Stimulated activated naive CD8-positive, alpha-beta T cell treated with anti-CD3 and anti-CD28 coated beads, Interleukin-15, Interleukin-2, amounts not matched to agents 100 ng/mL and 50 ng/mL, for 24 hours (primary cell): ENCODE data around the gene OTULINL.

Experiments used
- H3K27ac Mint-ChIP-seq: one replicate; pipeline ENCODE4 v1.8.0; 2021; ENCODE audit warnings: mild to moderate bottlenecking, mixed read lengths
- H3K27me3 Mint-ChIP-seq: one replicate; pipeline ENCODE4 v1.8.0; 2021; ENCODE audit warnings: mixed read lengths
- H3K36me3 Mint-ChIP-seq: one replicate; pipeline ENCODE4 v1.8.0; 2021; ENCODE audit warnings: low read depth, mixed read lengths
- H3K4me1 Mint-ChIP-seq: one replicate; pipeline ENCODE4 v1.8.0; 2021; ENCODE audit warnings: low read depth, mixed read lengths
- H3K4me3 Mint-ChIP-seq: one replicate; pipeline ENCODE4 v1.8.0; 2021; ENCODE audit warnings: mild to moderate bottlenecking, mixed read lengths
- H3K9me3 Mint-ChIP-seq: one replicate; pipeline ENCODE4 v1.8.0; 2021; ENCODE audit warnings: mixed read lengths

Gene OTULINL

DNA sequence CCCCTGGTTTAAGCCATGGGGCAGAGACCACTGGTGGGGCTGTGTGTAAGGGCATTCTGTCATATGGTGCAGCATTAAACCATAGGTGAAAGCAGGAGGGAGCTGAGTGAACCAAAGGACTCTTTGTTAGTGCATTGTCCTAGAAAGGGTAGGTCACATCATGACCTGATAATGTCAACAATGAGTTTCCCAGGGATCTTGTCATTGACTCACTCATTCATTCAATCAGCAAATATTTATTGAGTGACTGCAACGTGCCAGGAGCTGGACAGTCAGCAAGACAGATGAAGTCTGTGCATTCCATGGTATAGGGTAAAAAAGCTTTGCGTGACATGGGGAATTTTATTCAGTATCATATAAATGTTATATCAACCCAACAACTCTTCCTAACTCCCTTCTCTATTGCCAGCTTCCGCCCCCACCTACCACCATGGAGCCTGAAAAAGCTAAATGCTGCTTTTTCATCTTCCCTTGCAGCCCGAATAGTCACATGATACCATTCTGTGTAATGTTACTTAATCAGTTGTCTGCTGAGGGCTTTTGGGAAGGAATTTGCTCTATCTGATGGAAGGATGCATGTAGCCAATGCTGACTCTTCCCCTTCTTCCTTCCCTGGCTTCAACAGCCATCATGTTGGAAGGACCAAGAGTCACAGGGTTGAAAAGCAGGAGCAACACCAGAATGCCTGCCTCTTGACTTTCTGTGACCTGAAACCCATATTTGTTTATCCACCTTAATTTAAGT lies 11.5 kb upstream of the OTULINL start:
- H3K27ac Mint-ChIP-seq: no peak overlapping the region
- H3K4me1 Mint-ChIP-seq: no peaks in the 10 kb centered on the region
- no peaks in the 10 kb centered on the region for H3K27me3 Mint-ChIP-seq
- H3K9me3 Mint-ChIP-seq: peaks cover 7% of the 10 kb centered on the region
- H3K4me3 Mint-ChIP-seq: no peak overlapping the region
- no peaks in the 10 kb centered on the region for H3K36me3 Mint-ChIP-seq

DNA sequence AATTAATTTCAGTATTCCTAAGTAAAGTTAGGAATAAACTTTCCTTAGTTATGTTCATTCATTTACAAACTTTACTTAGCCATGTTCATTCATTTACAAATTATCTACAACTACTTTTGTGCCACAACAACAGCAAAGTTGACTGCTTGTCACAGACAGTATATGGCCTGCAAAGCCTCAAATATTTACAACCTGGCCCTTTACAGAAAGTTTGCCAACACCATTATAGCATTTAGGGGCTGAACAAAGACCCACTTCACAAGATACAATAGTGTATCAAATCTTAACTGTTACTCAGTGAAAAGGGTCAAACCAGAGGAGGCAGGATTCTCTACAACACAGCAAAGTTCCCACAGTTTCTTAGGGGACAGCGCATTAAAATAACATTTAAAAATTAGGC lies 9.7 kb upstream of the OTULINL start:
- Mint-ChIP-seq H3K9me3 (peaks cover 5% of the 10 kb centered on the region), H3K27me3 (no peaks in the 10 kb centered on the region), H3K27ac (no peak overlapping the region), H3K36me3 (no peaks in the 10 kb centered on the region), H3K4me1 (no peaks in the 10 kb centered on the region), H3K4me3 (no peak overlapping the region)

DNA sequence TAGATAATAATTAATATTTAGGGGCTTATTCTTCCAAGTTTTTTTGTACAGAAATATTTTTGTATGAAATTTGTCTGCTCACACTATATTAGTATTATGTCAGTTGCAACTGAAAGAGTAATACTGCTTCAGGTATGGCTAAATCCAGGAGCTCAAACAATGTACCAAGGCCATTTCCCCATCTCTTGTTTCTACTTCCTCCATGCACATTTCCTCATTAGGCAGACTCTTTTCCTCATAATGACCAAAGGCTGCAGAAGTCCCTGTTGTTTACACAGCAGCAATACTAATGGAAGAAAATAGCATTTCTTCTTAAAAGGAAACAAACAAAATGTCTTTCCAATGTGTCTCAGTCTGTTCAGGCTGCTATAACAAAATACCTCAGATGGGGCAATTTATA lies 9.2 kb upstream of the OTULINL start:
- no peaks in the 10 kb centered on the region for H3K4me1 Mint-ChIP-seq
- H3K36me3 Mint-ChIP-seq: no peaks in the 10 kb centered on the region
- H3K27ac Mint-ChIP-seq: no peak overlapping the region
- H3K27me3 Mint-ChIP-seq: no peaks in the 10 kb centered on the region
- no peaks in the 10 kb centered on the region for H3K9me3 Mint-ChIP-seq
- H3K4me3 Mint-ChIP-seq: no peak overlapping the region

DNA sequence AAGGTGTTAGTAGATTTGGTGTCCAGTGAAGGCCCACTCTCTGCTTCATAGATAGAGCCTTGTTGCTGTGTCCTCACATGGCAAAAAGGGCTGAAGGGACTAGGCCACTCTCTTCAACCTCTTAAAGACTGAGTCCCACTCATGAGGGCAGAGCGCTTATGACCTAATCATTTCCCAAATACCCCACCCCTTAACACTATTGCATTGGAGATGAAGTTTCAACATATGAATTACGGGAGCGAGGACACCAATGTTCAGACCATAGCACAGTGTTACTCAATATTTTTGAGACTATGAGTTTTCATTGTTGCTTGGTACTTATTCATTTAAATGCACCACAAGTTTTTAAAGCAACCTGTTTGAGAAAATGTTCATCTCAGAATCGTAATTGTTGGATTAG lies 8.8 kb upstream of the OTULINL start:
- H3K27ac Mint-ChIP-seq: no peak overlapping the region
- H3K36me3 Mint-ChIP-seq: no peaks in the 10 kb centered on the region
- H3K9me3 Mint-ChIP-seq: no peaks in the 10 kb centered on the region
- no peak overlapping the region for H3K4me3 Mint-ChIP-seq
- no peaks in the 10 kb centered on the region for H3K4me1 Mint-ChIP-seq
- no peaks in the 10 kb centered on the region for H3K27me3 Mint-ChIP-seq

DNA sequence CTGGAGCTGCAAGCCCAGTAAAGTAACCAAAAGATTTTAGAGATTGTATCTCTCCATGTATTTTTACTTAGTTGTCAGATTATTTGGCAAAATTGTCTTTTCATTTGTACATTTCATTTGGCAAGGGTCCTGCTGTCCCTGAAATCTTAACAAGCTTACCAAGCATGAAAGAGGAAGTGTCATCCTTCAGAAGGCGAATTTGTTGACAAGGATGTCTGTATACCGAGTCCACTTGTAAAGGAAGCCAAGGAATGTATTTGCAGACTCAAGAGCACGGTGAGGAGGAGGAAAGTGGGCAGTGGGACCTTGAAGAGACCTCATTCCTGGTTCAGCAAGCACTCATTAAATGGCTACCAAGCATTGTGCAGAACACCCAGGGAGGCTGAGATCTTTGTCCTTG lies 7.5 kb upstream of the OTULINL start:
- H3K27ac Mint-ChIP-seq: no peak overlapping the region
- peaks cover 4% of the 10 kb centered on the region for H3K27me3 Mint-ChIP-seq
- no peaks in the 10 kb centered on the region for H3K36me3 Mint-ChIP-seq
- H3K4me1 Mint-ChIP-seq: no peaks in the 10 kb centered on the region
- no peak overlapping the region for H3K4me3 Mint-ChIP-seq
- no peaks in the 10 kb centered on the region for H3K9me3 Mint-ChIP-seq

DNA sequence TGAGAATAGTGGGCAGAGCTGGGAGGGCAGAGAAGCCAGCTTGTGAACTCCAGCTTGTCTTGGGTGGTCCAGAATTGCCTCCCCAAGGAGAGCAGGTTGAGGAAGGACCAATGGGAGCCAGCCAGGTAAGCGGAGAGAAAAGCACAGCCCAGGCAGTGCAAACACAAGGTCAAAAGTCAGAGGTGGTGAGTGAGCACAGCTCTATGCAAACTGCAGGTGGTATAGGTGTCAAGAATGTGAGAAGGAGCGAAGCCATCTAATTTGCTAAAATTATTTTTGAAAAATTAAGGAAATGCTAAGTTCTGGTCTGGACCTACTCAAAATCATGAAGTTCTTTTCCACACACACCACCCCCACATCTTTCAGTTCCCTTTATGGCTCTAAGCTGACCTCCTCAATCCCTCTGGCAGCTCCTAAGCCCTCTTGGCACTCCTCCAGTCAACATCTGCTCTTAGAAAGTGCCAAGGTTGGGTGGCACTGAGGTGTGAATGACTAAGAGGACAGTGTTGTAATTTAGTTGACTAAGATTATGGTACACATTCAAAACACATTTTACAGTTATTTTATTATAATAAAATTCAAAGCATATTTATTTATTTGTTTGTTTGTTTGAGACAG lies 6.6 kb upstream of the OTULINL start:
- no peaks in the 10 kb centered on the region for H3K36me3 Mint-ChIP-seq
- H3K9me3 Mint-ChIP-seq: no peaks in the 10 kb centered on the region
- H3K4me1 Mint-ChIP-seq: no peaks in the 10 kb centered on the region
- H3K27ac Mint-ChIP-seq: no peak overlapping the region
- peaks cover 13% of the 10 kb centered on the region for H3K27me3 Mint-ChIP-seq
- no peak overlapping the region for H3K4me3 Mint-ChIP-seq

DNA sequence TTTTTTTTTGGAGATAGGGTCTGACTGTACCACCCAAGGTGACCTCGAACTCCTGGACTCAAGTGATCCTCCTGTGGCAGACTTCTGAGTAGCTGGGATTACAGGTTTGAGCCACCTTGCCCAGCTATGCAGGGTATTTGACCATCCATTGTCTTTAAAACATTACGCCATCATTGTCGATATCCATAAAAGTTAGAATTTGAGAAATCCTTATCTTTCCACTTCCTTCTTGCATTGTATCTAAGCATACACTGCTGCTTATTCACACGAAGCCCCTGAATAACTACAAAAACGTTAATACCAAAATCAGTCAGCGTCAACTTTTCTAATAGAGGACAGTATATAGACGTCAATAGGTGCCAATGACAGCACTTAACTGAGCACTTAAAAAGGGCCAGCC lies 5.4 kb upstream of the OTULINL start:
- Mint-ChIP-seq H3K4me3 (no peak overlapping the region), H3K9me3 (no peaks in the 10 kb centered on the region), H3K36me3 (no peaks in the 10 kb centered on the region), H3K27me3 (peaks cover 20% of the 10 kb centered on the region), H3K4me1 (peaks cover 8% of the 10 kb centered on the region), H3K27ac (no peak overlapping the region)

DNA sequence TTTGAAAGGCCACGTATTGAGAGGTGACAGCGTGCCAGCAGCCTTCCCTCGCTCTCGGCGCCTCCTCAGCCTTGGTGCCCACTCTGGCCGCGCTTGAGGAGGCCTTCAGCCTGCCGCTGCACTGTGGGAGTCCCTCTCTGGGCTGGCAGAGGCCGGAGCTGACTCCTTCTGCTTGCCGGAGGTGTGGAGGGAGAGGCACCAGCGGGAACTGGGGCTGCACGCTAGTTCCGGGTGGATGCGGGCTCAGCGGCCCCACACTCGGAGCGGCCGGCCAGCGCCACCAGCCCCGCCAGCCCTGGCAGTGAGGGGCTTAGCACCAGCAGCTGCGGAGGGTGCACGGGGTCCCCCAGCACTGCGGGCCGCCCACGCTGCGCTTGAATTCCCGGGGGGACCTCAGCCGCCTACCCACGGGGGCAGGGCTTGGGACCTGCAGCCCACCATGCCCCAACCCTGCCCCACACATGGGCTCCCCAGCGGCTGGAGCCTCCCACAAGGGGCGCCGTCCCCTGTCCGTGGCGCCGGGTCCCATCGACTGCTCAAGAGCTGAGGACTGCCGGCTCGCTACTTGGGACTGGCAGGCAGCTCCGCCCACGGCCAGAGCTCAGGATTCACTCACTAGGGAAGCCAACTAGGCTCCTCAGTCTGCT lies 4.4 kb upstream of the OTULINL start:
- Mint-ChIP-seq H3K27me3 (peaks cover 20% of the 10 kb centered on the region), H3K4me1 (peaks cover 8% of the 10 kb centered on the region), H3K36me3 (no peaks in the 10 kb centered on the region), H3K27ac (no peak overlapping the region), H3K9me3 (no peaks in the 10 kb centered on the region), H3K4me3 (no peak overlapping the region)

DNA sequence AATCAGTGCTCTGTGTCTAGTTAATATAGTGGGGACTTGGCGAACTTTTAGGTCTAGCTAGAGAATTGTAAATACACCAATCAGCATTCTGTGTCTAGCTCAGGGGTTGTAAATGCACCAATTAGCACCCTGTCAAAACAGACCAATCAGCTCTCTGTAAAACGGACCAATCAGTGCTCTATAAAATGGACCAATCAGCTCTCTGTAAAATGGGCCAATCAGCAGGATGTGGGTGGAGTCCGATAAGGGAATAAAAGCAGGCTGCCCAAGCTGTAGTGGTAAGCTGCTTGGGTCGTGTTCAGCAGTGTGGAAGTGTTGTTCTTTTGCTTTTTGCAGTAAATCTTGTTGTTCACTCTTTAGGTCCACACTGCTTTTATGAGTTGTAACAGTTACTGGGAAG lies 3.6 kb upstream of the OTULINL start:
- Mint-ChIP-seq H3K27me3 (peaks cover 20% of the 10 kb centered on the region), H3K4me1 (peaks cover 15% of the 10 kb centered on the region), H3K9me3 (no peaks in the 10 kb centered on the region), H3K27ac (no peak overlapping the region), H3K4me3 (no peak overlapping the region), H3K36me3 (no peaks in the 10 kb centered on the region)

DNA sequence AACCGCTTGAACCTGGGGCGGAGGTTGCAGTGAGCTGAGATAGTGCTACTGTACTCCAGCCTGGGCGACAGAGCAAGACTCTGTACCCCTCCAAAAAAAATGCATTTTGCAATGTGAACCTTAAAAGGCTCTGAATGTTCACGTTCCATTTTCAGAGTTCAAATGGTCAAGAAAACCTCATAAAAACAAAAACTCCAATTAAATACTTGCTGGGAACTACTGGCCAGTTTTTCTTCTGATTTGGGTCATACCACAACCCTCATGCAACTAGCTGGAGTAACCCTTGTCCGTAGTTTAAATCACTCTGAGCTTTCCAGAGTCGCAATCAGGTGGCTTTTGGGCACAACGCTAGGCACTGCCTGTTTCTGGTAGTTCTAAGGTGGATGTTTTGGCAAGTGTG lies 2.3 kb upstream of the OTULINL start:
- Mint-ChIP-seq H3K4me3 (no peak overlapping the region), H3K27ac (no peak overlapping the region), H3K9me3 (no peaks in the 10 kb centered on the region), H3K27me3 (peaks cover 20% of the 10 kb centered on the region), H3K36me3 (no peaks in the 10 kb centered on the region), H3K4me1 (peaks cover 28% of the 10 kb centered on the region)

DNA sequence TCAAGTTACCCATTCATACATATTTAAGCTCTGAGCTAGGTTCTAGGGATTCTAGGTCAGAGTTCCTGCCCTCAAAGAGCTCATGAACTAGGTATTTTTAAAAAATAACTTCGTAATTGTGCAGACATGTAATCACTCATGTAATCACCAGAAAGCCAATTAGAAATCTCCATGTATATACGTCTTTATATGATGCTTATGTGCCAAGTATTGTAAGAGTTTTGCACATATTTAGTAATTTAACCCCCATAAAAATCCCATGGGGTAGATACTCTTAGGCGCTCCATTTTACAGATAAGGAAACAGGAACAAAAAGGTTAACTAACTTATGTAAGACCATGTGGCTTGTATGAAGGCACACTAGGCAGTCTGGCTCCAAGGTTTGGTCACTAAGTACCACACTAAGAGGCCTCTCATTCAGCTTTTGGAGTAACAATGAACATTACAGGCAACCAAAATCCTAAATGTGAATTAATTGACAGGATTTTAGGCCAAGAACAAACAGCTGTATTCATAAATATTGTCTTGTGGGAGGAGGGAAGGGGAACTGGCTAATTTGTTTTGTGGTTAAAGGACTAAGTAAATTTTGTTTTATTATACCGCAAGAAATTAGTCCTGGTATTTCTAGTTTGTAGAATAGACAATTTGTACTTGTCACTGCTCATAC lies 1.7 kb upstream of the OTULINL start:
- Mint-ChIP-seq H3K9me3 (no peaks in the 10 kb centered on the region), H3K36me3 (no peaks in the 10 kb centered on the region)

DNA sequence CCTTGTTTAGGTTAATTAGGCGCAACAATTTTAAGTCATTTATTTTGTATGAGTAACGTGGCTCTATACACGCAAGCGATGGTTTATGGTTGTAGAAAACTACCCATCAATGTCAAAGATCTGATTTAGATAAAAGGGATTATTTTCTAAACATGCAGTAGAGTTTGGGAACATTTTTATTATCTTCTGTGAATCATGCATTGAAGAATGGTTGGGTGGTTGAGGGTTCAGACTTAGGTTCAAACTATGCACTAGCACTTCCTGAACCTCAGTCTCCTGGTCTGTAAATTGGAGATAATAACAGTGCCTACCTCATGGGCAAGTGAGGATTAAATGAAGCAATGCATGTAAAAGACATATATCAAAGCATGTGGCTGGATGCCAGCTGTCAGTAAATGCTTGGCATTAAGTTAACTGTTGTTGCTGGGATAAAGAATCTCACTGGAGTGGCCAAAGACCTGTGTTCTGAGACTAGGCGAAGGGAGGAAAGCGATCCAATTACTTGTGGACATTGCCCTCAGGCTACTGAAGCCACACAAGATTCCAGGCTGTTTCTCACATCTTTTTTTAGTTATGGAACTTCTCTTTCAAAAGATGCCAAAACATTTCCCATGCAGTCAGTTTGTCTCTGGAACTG lies 1.1 kb upstream of the OTULINL start:
- Mint-ChIP-seq H3K27ac (no peak overlapping the region), H3K27me3 (peaks cover 20% of the 10 kb centered on the region), H3K4me1 (peaks cover 38% of the 10 kb centered on the region), H3K36me3 (no peaks in the 10 kb centered on the region), H3K9me3 (no peaks in the 10 kb centered on the region), H3K4me3 (peak overlapping the region; percentile 70)

More for the DNA sequence above, 1.7 kb upstream of the OTULINL start:
- Mint-ChIP-seq H3K4me3 (no peak overlapping the region), H3K27ac (no peak overlapping the region), H3K4me1 (peaks cover 34% of the 10 kb centered on the region), H3K27me3 (peaks cover 20% of the 10 kb centered on the region)

DNA sequence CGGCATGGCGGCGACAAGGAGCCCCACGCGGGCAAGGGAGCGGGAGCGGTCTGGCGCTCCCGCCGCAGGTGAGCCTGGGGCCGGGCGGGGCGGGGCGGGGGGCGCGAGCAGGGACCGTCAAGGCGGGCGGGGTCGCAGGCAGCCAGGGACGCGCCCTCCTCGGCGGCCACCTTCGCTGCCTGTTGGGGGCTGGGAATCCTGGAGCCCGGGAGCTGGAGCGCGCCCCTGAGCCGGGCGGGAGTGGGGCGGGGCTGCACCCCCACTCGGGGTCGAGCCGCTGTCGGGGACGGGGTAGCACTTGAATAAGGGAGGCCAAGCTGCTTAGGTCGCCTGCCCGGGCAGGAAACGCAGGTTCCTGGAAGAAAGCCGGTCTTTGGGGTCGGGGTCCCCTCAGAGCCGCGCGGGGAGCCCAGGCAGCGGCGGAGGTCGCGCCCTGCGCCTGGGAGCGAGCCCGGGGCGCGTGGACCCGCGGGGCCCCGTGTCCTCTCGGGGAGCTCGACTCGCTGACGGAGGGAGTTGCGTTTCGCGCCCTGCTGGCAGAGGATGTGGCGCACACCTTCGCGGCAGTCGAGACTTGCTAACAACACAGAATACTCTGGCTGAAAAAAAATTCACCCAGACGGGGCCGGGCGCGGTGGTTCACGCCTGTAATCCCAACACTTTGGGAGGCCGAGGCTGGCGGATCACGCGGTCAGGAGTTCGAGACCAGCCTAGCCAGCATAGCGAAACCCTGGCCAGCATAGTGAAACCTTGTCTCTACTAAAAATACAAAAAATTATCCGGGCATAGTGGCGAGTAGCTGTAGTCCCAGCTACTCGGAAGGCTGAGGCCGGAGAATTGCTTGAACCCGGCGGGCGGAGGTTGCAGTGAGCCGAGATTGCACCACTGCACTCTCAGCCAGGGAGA lies 552 bp downstream of the OTULINL start:
- Mint-ChIP-seq H3K4me3 (peak overlapping the region; percentile 80), H3K27ac (peak overlapping the region; percentile 70), H3K36me3 (no peaks in the 10 kb centered on the region), H3K4me1 (peaks cover 54% of the 10 kb centered on the region), H3K27me3 (peaks cover 20% of the 10 kb centered on the region), H3K9me3 (no peaks in the 10 kb centered on the region)

DNA sequence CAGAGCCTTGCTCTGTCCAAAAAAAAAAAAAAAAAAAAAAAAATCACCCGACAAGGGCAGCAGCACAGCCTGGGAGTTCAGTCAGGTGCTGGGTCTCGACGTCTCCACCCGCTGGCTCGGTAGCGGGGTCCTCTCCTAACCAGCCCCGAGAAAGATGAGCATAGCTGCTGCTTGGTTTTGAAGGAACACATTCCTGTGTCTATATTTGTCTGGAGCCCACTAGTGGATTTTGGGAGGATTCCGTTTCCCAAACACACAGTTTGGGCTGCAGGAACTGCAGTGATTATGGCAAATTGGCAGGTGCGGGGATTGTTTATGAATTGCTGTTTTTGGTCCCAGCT lies 1.2 kb downstream of the OTULINL start:
- Mint-ChIP-seq H3K4me3 (peak overlapping the region; percentile 80), H3K27me3 (peaks cover 20% of the 10 kb centered on the region), H3K9me3 (no peaks in the 10 kb centered on the region), H3K36me3 (no peaks in the 10 kb centered on the region), H3K4me1 (peaks cover 60% of the 10 kb centered on the region), H3K27ac (no peak overlapping the region)
